GM12864 (cell line): Measurements from ENCODE around the gene GNG4.

Experiments
- DNase-seq: peaks from one replicate; pipeline ENCODE4 v3.0.0-alpha.2; 2011; ENCODE audit warnings: low read depth
- H3K4me3 ChIP-seq: 2 replicates; pipeline ENCODE4 v1.5.1; 2011; ENCODE audit warnings: mild to moderate bottlenecking, low read depth, low read length, control low read depth
- TF ChIP-seq, protein P1 (sequence below): IDR thresholded peaks from 2 replicates; pipeline ENCODE4 v1.5.1; 2011; ENCODE audit warnings: low read depth, mild to moderate bottlenecking, moderate library complexity, low read length, control low read depth, inconsistent platforms; ENCODE audit errors: missing control alignments

GNG4 gene

DNA sequence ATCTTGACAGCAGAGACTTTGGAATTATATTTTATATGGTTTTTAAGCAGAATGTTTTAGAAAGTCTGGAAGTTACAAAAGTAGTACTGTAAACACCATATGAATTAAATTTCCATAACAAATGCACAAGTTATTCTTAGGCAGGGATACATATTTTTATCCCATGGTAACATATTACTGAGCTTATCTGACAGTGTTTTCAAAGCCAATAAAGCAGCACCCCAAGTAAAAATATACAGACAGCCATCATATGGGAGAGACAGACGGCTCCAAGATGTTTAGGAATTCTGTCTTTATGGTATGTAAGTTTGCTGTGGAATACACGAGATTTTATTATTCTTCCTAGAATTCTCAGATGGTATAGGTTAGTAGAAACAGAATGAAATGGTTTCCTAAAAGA, 12.0 kb upstream of the GNG4 start:
- DNase-seq: no peak
- H3K4me3 ChIP-seq: no peak overlapping the region
- TF ChIP-seq, protein P1, sequence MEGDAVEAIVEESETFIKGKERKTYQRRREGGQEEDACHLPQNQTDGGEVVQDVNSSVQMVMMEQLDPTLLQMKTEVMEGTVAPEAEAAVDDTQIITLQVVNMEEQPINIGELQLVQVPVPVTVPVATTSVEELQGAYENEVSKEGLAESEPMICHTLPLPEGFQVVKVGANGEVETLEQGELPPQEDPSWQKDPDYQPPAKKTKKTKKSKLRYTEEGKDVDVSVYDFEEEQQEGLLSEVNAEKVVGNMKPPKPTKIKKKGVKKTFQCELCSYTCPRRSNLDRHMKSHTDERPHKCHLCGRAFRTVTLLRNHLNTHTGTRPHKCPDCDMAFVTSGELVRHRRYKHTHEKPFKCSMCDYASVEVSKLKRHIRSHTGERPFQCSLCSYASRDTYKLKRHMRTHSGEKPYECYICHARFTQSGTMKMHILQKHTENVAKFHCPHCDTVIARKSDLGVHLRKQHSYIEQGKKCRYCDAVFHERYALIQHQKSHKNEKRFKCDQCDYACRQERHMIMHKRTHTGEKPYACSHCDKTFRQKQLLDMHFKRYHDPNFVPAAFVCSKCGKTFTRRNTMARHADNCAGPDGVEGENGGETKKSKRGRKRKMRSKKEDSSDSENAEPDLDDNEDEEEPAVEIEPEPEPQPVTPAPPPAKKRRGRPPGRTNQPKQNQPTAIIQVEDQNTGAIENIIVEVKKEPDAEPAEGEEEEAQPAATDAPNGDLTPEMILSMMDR: no peak

GRCh38 chr1:235659186-235659771, 9.7 kb upstream of the GNG4 start:
- TF ChIP-seq, protein P1: no peak
- no peak overlapping the region for H3K4me3 ChIP-seq
- no peak for DNase-seq

GRCh38 chr1:235657747-235658526, 8.4 kb upstream of the GNG4 start:
- no peak overlapping the region for H3K4me3 ChIP-seq
- TF ChIP-seq, protein P1: no peak
- no peak for DNase-seq

DNA sequence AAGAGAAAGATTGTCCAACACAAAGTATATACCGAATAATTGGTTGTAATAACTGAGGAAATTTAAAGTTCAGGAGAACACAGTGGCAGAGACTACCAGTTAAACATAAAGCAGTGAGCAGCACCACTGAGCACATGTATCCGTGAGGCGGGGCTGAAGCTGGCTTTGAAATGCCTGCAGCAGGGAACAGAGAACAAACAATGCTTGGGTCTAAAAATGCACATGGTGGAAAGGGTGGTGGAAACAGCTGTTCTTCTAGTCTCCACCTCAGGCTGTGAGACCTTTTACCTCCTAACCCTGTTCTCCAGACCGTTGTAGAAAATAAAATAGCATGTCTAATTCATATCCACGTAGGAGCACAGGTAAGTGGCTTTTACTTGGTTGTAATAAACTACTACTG, 7.7 kb upstream of the GNG4 start:
- TF ChIP-seq, protein P1: no peak

GRCh38 chr1:235652364-235652763, 2.8 kb upstream of the GNG4 start:
- TF ChIP-seq, protein P1: no peak
- no peak for DNase-seq

More for the DNA sequence above, 7.7 kb upstream of the GNG4 start:
- no peak overlapping the region for H3K4me3 ChIP-seq
- no peak for DNase-seq

GRCh38 chr1:235651170-235651806, 1.7 kb upstream of the GNG4 start:
- H3K4me3 ChIP-seq: no peak overlapping the region
- TF ChIP-seq, protein P1: no peak
- DNase-seq: no peak

More at GRCh38 chr1:235652364-235652763, 2.8 kb upstream of the GNG4 start:
- H3K4me3 ChIP-seq: no peak overlapping the region
